ENCODE results near the gene BATF2.

DNA sequence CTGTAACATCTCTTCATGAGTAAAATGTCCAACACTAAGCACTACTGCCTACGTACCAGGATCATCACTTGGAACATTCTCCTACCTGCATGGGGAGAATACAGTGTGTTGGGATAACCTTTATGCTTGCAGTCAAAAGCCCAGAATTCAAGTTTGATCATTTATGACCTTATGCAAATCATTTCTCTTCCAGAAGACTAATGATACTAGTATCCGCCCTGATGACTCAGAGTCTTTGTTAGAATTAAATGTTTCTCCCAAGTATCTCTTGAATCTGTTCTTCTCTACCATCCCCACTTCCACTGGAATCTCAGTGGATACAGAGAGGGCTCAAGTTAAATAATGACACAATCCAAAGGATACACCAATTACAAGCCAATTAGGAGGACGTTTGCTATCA lies 37.3 kb downstream of the BATF2 start:
- no peak for TF ChIP-seq HDGF (IDR thresholded peaks at IDR 0.05; ENCODE audit: borderline replicate concordance)
- no peak for TF ChIP-seq SP1 (IDR thresholded peaks at IDR 0.05)
- TF ChIP-seq TARDBP (IDR thresholded peaks at IDR 0.05) = no peak
- TF ChIP-seq FOXM1 (IDR thresholded peaks at IDR 0.05; ENCODE audit: borderline replicate concordance) = no peak
- TF ChIP-seq, protein P1, sequence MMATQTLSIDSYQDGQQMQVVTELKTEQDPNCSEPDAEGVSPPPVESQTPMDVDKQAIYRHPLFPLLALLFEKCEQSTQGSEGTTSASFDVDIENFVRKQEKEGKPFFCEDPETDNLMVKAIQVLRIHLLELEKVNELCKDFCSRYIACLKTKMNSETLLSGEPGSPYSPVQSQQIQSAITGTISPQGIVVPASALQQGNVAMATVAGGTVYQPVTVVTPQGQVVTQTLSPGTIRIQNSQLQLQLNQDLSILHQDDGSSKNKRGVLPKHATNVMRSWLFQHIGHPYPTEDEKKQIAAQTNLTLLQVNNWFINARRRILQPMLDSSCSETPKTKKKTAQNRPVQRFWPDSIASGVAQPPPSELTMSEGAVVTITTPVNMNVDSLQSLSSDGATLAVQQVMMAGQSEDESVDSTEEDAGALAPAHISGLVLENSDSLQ (IDR thresholded peaks at IDR 0.05) = no peak
- no peak for TF ChIP-seq ELF4 (IDR thresholded peaks at IDR 0.05)

Data from HEK293T (cell line).